ENCODE measurements around the gene VPS37B.

- TF ChIP-seq CTCF (IDR thresholded peaks at IDR 0.05): no peak
- TF ChIP-seq POLR2AphosphoS5 (IDR thresholded peaks at IDR 0.05): no peak
- TF ChIP-seq POLR2A (IDR thresholded peaks at IDR 0.05; ENCODE audit: low read depth): no peak
- no peak for TF ChIP-seq EP300 (IDR thresholded peaks at IDR 0.05)
Measured at GRCh38 chr12:122864894-122865253, 31.1 kb downstream of the VPS37B start.

Measured in esophagus muscularis mucosa (tissue), 4 donors.